Tibial nerve (tissue), 4 donors: ENCODE data around the gene STMN3. TPM values are rescaled to one million over a fixed set of nuclear protein-coding genes. Genes with fewer than 3 reads are reported as not detected.

Source experiments
- DNase-seq, 2 donors: peaks; one replicate each; pipeline ENCODE4 v3.0.0-alpha.2; 2019; ENCODE audit warnings: low spot score in 2 of 2
- H3K27ac ChIP-seq, 4 donors: fragments of 200-600 bp; sonication (generic) in 3 of 4; one replicate each; pipeline ENCODE4 v1.5.1; 2017 to 2019; ENCODE audit warnings: mild to moderate bottlenecking in 1 of 4
- H3K27me3 ChIP-seq, 2 donors: fragments of 200-600 bp; sonication (generic) in 1 of 2; one replicate each; pipeline versions ENCODE4 v1.5.1 to v1.6.0; 2017 to 2019
- H3K36me3 ChIP-seq, 3 donors: fragments of 200-600 bp; sonication (generic); one replicate each; pipeline ENCODE4 v1.5.1; 2018 to 2019
- H3K4me1 ChIP-seq, 4 donors: fragments of 200-600 bp; sonication (generic) in 3 of 4; one replicate each; pipeline ENCODE4 v1.5.1; 2017 to 2019
- H3K4me3 ChIP-seq, 4 donors: fragments of 200-600 bp; sonication (generic) in 3 of 4; one replicate each; pipeline ENCODE4 v1.5.1; 2017 to 2019; ENCODE audit warnings: mild to moderate bottlenecking in 1 of 4, moderate library complexity in 1 of 4
- H3K9me3 ChIP-seq, 4 donors: fragments of 200-600 bp; sonication (generic) in 3 of 4; one replicate each; pipeline ENCODE4 v1.5.1; 2017 to 2019
- CTCF ChIP-seq, 5 experiments: fragments of 200-600 bp in 3 of 5; fragments of 450-650 bp in 2 of 5; sonication (generic) in 3 of 5; IDR thresholded peaks; one replicate each; pipeline ENCODE4 v1.5.1; 2016 to 2019; ENCODE audit warnings: antibody characterized with exemption in 5 of 5, mild to moderate bottlenecking in 3 of 5, moderate library complexity in 2 of 5
- EP300 ChIP-seq, 2 donors: sonication (generic); formaldehyde crosslinking; IDR thresholded peaks; one replicate each; pipeline ENCODE4 v1.6.1; 2017; ENCODE audit warnings: antibody characterized with exemption in 2 of 2, mild to moderate bottlenecking in 1 of 2
- POLR2A ChIP-seq, 2 donors: fragments of 450-650 bp; IDR thresholded peaks; one replicate each; pipeline ENCODE4 v1.6.1; 2017; ENCODE audit warnings: antibody characterized with exemption in 2 of 2, mild to moderate bottlenecking in 2 of 2, moderate library complexity in 2 of 2
- WGBS, 2 donors: methylation state at CpG; one replicate each; pipeline ENCODE4 v1.1.5; 2018; 5-methylcytosine and 5-hydroxymethylcytosine counted together
- total RNA-seq, 4 donors: library from RNA; depleted of rRNA; stranded (reverse); fragments of >200 nt; gene quantifications; one replicate each; pipeline ENCODE4 v1.1.0, GENCODE V29; 2016

The STMN3 gene
- total RNA-seq, 4 donors from 2014 or later: 12.3 to 26.4 (median 15.5) TPM

DNA sequence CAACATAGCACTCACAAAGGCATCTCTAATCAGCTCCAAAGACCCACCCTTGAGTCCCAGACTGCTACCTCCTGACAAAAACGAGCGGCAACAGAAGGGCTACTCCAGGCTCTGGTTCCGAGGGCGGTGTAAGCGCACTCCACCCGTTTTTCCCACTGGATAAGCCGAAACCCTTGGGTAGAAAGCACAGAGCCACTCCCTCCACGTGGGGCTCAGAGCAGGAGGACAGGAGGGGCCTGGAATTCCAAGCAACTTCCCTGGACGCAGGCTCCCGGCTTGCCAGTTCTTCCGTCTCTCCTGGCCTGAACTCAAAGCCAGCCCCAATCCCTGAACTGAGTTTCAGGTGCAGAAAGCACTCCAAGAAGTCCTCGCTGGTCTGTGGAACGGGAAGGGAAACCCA lies 33.7 kb downstream of the STMN3 start:
- 70 to 82% methylated on average over 12 to 13 of the region's 13 CpGs for WGBS, 2 donors

GRCh38 chr20:63619086-63619485 lies 34.1 kb downstream of the STMN3 start:
- H3K27ac ChIP-seq: no peak overlapping the region

More for the DNA sequence above, 33.7 kb downstream of the STMN3 start:
- peaks cover 0 to 20% (median 0%) of the 10 kb centered on the region in 4 donors for H3K4me1 ChIP-seq
- no peak overlapping the region for H3K27ac ChIP-seq
- H3K4me3 ChIP-seq: no peak overlapping the region
- TF ChIP-seq EP300 (IDR thresholded peaks at IDR 0.05) (no peak), POLR2A (IDR thresholded peaks at IDR 0.05) (no peak), CTCF (IDR thresholded peaks at IDR 0.05) (no peak)
- no peak for DNase-seq
- no peaks in the 10 kb centered on the region for H3K9me3 ChIP-seq
- H3K27me3 ChIP-seq: no peaks in the 10 kb centered on the region
- H3K36me3 ChIP-seq: peaks cover 0 to 55% (median 11%) of the 10 kb centered on the region in 3 donors

GRCh38 chr20:63618291-63618980 lies 34.8 kb downstream of the STMN3 start:
- no peak for DNase-seq
- Histone ChIP-seq H3K36me3 (peaks cover 0 to 59% (median 11%) of the 10 kb centered on the region in 3 donors), H3K27me3 (no peaks in the 10 kb centered on the region), H3K27ac (no peak overlapping the region), H3K4me3 (no peak overlapping the region), H3K4me1 (peaks cover 0 to 18% (median 0%) of the 10 kb centered on the region in 4 donors), H3K9me3 (no peaks in the 10 kb centered on the region)
- TF ChIP-seq POLR2A (IDR thresholded peaks at IDR 0.05) (no peak), CTCF (IDR thresholded peaks at IDR 0.05) (no peak), EP300 (IDR thresholded peaks at IDR 0.05) (no peak)
- 80% methylated on average over 11 of the region's 11 CpGs for WGBS, 2 donors

More at GRCh38 chr20:63619086-63619485, 34.1 kb downstream of the STMN3 start:
- no peak for TF ChIP-seq POLR2A (IDR thresholded peaks at IDR 0.05)
- WGBS, 2 donors: 90 to 91% methylated on average over 16 of the region's 16 CpGs
- no peak for DNase-seq
- Histone ChIP-seq H3K4me3 (no peak overlapping the region), H3K4me1 (peaks cover 0 to 18% (median 0%) of the 10 kb centered on the region in 4 donors), H3K9me3 (no peaks in the 10 kb centered on the region), H3K36me3 (peaks cover 0 to 59% (median 11%) of the 10 kb centered on the region in 3 donors), H3K27me3 (no peaks in the 10 kb centered on the region)

DNA sequence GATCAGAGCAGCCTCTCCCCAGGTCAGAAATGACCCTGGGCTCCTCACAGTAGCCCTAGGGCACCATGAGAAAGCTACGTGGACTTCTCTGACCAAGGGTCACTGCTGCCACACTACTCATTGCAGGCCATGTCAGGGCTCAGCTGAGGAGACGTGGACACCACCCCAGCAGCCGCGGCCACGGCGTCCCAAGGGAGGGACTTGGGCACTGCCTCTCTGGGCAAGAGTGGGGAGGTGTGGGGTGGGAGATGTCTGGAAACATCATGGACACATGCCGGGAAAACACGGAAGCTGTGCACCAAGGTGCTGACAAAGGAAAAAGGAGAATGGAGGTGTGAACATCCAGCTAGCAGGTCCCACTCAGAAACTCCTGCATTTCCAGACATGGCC lies 35.4 kb downstream of the STMN3 start:
- Histone ChIP-seq H3K27ac (no peak overlapping the region), H3K27me3 (no peaks in the 10 kb centered on the region), H3K4me1 (peaks cover 0 to 18% (median 0%) of the 10 kb centered on the region in 4 donors), H3K36me3 (peaks cover 0 to 58% (median 11%) of the 10 kb centered on the region in 3 donors), H3K4me3 (no peak overlapping the region), H3K9me3 (no peaks in the 10 kb centered on the region)
- WGBS, 2 donors: 84 to 86% methylated on average over 8 of the region's 8 CpGs
- DNase-seq: no peak
- TF ChIP-seq POLR2A (IDR thresholded peaks at IDR 0.05): no peak
- no peak for TF ChIP-seq EP300 (IDR thresholded peaks at IDR 0.05)
- TF ChIP-seq CTCF (IDR thresholded peaks at IDR 0.05): no peak

GRCh38 chr20:63617092-63617875 lies 35.9 kb downstream of the STMN3 start:
- 92 to 95% methylated on average over 31 to 41 of the region's 41 CpGs for WGBS, 2 donors
- H3K36me3 ChIP-seq: peaks cover 0 to 55% (median 11%) of the 10 kb centered on the region in 3 donors
- peaks cover 0 to 18% (median 0%) of the 10 kb centered on the region in 4 donors for H3K4me1 ChIP-seq
- no peaks in the 10 kb centered on the region for H3K27me3 ChIP-seq
- TF ChIP-seq CTCF (IDR thresholded peaks at IDR 0.05): no peak
- TF ChIP-seq POLR2A (IDR thresholded peaks at IDR 0.05): no peak
- TF ChIP-seq EP300 (IDR thresholded peaks at IDR 0.05): no peak
- no peak for DNase-seq
- H3K4me3 ChIP-seq: no peak overlapping the region
- no peak overlapping the region for H3K27ac ChIP-seq
- no peaks in the 10 kb centered on the region for H3K9me3 ChIP-seq
